Upper lobe of left lung (tissue), 6 donors: ENCODE data around the gene GCGR. TPM values are rescaled to one million over a fixed set of nuclear protein-coding genes. Genes with fewer than 3 reads are reported as not detected.

ENCODE experiments used
- ATAC-seq, 2 donors: fragments of 200-7000 bp; cut with Tn5 transposase; one replicate each; pipeline ENCODE4 v1.9.1; 2022; ENCODE audit warnings: mild to moderate bottlenecking in 2 of 2, moderate library complexity in 2 of 2; ENCODE audit not compliant: low FRiP score in 2 of 2
- DNase-seq, 2 donors: peaks; one replicate each; pipeline ENCODE4 v3.0.0-alpha.2; 2019 to 2020
- H3K27ac ChIP-seq, 4 donors: fragments of 200-600 bp; sonication (generic); one replicate each; pipeline ENCODE4 v1.5.1; 2016 to 2019
- H3K27me3 ChIP-seq, 4 donors: fragments of 200-600 bp; sonication (generic); one replicate each; pipeline ENCODE4 v1.5.1; 2017 to 2019
- H3K36me3 ChIP-seq, 4 donors: fragments of 200-600 bp; sonication (generic); one replicate each; pipeline ENCODE4 v1.5.1; 2016 to 2019
- H3K4me1 ChIP-seq, 4 donors: fragments of 200-600 bp; sonication (generic); one replicate each; pipeline ENCODE4 v1.5.1; 2018 to 2019
- H3K4me3 ChIP-seq, 4 donors: fragments of 200-600 bp; sonication (generic); one replicate each; pipeline ENCODE4 v1.5.1; 2017 to 2019; ENCODE audit warnings: mild to moderate bottlenecking in 2 of 4, moderate library complexity in 1 of 4
- H3K9me3 ChIP-seq, 4 donors: fragments of 200-600 bp; sonication (generic); one replicate each; pipeline ENCODE4 v1.5.1; 2018 to 2019
- CTCF ChIP-seq, 6 experiments: fragments of 450-650 bp in 4 of 6; fragments of 200-600 bp in 2 of 6; sonication (generic) in 2 of 6; IDR thresholded peaks; one replicate each; pipeline ENCODE4 v1.5.1; 2016 to 2019; ENCODE audit warnings: antibody characterized with exemption in 6 of 6
- EP300 ChIP-seq, 4 donors: sonication (generic); formaldehyde crosslinking; IDR thresholded peaks; one replicate each; pipeline ENCODE4 v1.5.1; 2017; ENCODE audit warnings: antibody characterized with exemption in 4 of 4, control low read depth in 2 of 4
- POLR2A ChIP-seq, 4 donors: fragments of 450-650 bp; IDR thresholded peaks; one replicate each; pipeline ENCODE4 v1.5.1; 2016 to 2017; ENCODE audit warnings: antibody characterized with exemption in 4 of 4, mild to moderate bottlenecking in 2 of 4
- POLR2AphosphoS5 ChIP-seq, 2 donors: sonication (generic); formaldehyde crosslinking; IDR thresholded peaks; one replicate each; pipeline ENCODE4 v1.5.1; 2017; ENCODE audit warnings: antibody characterized with exemption in 2 of 2
- WGBS, 2 donors: methylation state at CpG; one replicate each; pipeline ENCODE4 v1.1.5; 2017 to 2018; 5-methylcytosine and 5-hydroxymethylcytosine counted together
- total RNA-seq, 6 donors: library from RNA; depleted of rRNA in 4 of 6; stranded (reverse); fragments of >200 nt in 4 of 6; gene quantifications; one replicate each; pipeline versions ENCODE4 v1.1.0 to v1.2.1, GENCODE V29; 2016 to 2021
- donor health status: DM: no; HTN: no; CAD: no; lungs with moderate emphysema.
- donor health status: DM: no; HTN: yes; CAD: no; lungs with severe emphysema.

Gene GCGR
- total RNA-seq, 6 donors from 2014 or later = 11.1 TPM; not detected in 5

- H3K27me3 ChIP-seq = no peaks in the 10 kb centered on the region
- 17 to 24% methylated on average over 17 to 18 of the region's 18 CpGs for WGBS, 2 donors
Observed at GRCh38 chr17:81831957-81832607, 28.1 kb downstream of the GCGR start.

DNA sequence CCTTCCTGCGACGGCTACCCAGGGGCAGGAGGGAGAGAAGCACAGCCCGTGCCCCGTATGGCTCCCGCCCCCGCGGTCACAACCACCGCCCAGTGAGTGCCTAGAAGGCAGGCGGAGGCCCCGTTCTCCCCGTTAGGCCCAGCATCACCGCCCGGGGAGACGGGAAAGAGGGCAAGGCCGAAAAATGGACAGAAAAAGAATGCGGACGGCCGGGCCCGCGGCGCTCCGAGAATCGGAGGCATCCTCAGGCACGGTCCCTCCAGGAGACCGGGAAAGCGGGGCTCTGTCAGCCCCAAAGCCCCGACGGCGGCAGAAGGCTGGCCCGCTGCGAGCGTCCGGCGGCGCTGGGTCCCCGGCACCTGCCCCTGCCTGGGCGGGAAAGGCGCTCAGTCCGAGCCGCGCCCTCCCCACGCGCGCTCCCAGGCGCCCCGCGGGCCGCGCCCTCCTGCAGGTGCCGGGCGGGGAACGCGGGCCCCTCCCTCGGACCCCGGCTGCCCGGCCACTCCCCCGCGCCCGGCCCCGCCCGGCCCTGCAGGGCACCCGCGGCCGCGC lies 28.7 kb downstream of the GCGR start:
- Histone ChIP-seq H3K4me3 (peak overlapping the region; percentile 86 to 97 (median 92)), H3K9me3 (no peaks in the 10 kb centered on the region), H3K27ac (peak overlapping the region; percentile 90 to 96 (median 92)), H3K36me3 (no peaks in the 10 kb centered on the region), H3K27me3 (no peaks in the 10 kb centered on the region), H3K4me1 (peaks cover 21 to 55% (median 32%) of the 10 kb centered on the region in 4 donors)
- 2 to 3% methylated on average over 7 to 16 of the region's 65 CpGs for WGBS, 2 donors
- DNase-seq = peak in 1 of 2 donors; percentile 48
- TF ChIP-seq CTCF (IDR thresholded peaks at IDR 0.05) = no peak
- TF ChIP-seq POLR2A (IDR thresholded peaks at IDR 0.05) = no peak
- no peak for TF ChIP-seq EP300 (IDR thresholded peaks at IDR 0.05)
- ATAC-seq = peak; percentile 5 to 47

More at GRCh38 chr17:81831957-81832607, 28.1 kb downstream of the GCGR start:
- DNase-seq (peak in 1 of 2 donors; percentile 62), ATAC-seq (peak; percentile 27 to 54)
- Histone ChIP-seq H3K27ac (peak overlapping the region; percentile 90 to 96 (median 92)), H3K4me1 (peaks cover 21 to 55% (median 32%) of the 10 kb centered on the region in 4 donors), H3K9me3 (no peaks in the 10 kb centered on the region), H3K4me3 (peak overlapping the region; percentile 86 to 97 (median 92)), H3K36me3 (no peaks in the 10 kb centered on the region)
- TF ChIP-seq POLR2AphosphoS5 (IDR thresholded peaks at IDR 0.05) (peak in 1 of 2 donors; percentile 17), EP300 (IDR thresholded peaks at IDR 0.05) (no peak), POLR2A (IDR thresholded peaks at IDR 0.05) (no peak)

DNA sequence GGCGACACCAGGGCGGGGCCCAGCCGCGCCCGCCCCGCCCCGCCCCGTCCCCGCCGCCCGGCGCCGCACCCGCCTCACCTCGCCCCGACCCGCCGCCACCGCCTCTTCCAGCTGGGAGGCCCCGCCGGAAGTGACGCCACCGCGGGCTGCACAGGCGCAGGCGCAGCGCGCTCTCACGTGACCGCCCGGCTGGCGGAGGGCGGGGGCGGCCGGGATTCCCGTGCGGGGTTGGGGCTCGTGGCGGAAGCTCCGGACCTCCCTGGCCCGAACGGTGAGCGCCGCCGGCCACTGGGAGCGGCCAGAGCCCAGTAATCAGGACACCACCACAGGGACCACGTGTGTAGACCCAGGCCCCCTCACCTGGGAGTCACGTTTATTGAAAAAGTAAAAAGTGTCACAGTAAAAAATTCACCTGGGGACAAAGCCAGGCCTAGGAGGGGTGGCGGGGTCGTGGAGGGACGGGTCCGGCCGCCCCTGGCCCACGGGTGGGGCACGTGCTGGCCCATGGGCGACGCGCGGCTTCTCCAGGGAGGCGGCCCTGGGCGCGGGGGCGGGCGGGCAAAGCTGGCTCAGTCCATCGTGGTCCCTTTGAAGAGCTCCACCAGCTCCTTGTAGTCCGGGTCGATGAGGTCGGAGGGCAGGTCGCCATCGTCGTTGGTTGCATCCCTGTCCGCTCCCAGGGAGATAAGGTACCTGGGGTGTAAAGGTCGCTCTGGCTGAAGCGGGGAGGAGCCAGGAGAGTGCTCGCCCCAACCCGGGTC lies 29.4 kb downstream of the GCGR start, which contains the start of gene MCRIP1:
Gene MCRIP1, minus strand, starts transcription at position 132 of the 761 bp plus-strand sequence. CDS start 8,785 bp downstream, outside the sequence.
- Histone ChIP-seq H3K4me1 (peaks cover 21 to 50% (median 31%) of the 10 kb centered on the region in 4 donors), H3K27ac (peak within 1 kb of the TSS; percentile 91 to 96 (median 92)), H3K36me3 (no peaks in the 10 kb centered on the region), H3K9me3 (no peaks in the 10 kb centered on the region), H3K27me3 (no peaks in the 10 kb centered on the region), H3K4me3 (peak within 1 kb of the TSS; percentile 86 to 97 (median 92))
- peak; percentile 84 to 94 for ATAC-seq
- WGBS, 2 donors = 4 to 10% methylated on average over 9 to 50 of the region's 76 CpGs
- peak; percentile 95 for TF ChIP-seq POLR2AphosphoS5 (IDR thresholded peaks at IDR 0.05)
- TF ChIP-seq POLR2A (IDR thresholded peaks at IDR 0.05) = peak in 3 of 4 donors; percentile 15 to 96 (median 87)
- peak in 1 of 6 experiments; percentile 18 for TF ChIP-seq CTCF (IDR thresholded peaks at IDR 0.05)
- TF ChIP-seq EP300 (IDR thresholded peaks at IDR 0.05) = peak in 1 of 4 donors; percentile 66
- peak; percentile 96 to 100 for DNase-seq

DNA sequence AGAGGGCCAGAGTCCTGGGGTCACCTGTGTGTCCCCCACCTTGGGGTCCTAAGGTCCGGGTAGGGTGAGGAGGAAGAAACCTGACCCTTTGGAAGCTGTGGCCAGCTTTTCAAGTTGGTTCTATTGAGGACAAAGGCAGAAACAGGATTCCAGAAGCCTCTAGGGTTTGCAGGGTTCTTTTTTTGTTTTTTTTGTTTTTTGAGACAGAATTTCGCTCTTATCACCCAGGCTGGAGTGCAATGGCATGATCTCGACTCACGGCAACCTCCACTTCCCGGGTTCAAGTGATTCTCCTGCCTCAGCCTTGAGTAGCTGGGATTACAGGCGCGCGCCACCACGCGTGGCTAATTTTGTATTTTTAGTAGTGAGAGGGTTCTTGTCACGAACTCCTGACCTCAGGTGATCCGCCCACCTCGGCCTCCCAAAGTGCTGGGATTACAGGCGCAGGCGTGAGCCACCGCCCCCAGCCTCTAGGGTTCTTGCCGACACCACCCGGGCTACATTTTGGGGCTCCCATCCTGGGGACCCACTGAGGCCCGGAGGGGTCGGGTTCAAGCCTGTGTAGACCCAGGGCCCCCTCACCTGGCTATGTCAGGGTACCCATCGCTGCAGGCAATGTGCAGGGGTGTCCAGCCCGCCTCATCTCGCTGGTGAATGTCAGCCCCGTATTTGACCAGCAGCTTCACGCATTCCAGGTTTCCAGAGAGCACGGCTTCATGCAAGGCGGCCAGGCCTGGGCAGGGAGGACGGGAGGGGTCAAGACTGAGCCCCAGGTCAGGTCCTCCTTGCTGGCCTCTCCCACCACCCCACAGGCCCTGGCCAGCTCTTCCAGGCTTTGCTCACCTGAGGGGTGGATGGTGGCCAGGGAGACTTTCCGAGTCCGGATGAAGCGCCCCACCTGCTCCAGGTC lies 30.2 kb downstream of the GCGR start:
- Histone ChIP-seq H3K27ac (peak overlapping the region; percentile 91 to 96 (median 92)), H3K27me3 (no peaks in the 10 kb centered on the region), H3K36me3 (no peaks in the 10 kb centered on the region), H3K9me3 (no peaks in the 10 kb centered on the region), H3K4me3 (peak overlapping the region in 3 of 4 donors; percentile 86 to 97 (median 88)), H3K4me1 (peaks cover 18 to 41% (median 26%) of the 10 kb centered on the region in 4 donors)
- DNase-seq (no peak), ATAC-seq (no peak)
- 79 to 86% methylated on average over 20 to 31 of the region's 31 CpGs for WGBS, 2 donors
- TF ChIP-seq EP300 (IDR thresholded peaks at IDR 0.05) = no peak
- TF ChIP-seq CTCF (IDR thresholded peaks at IDR 0.05) = no peak
- TF ChIP-seq POLR2AphosphoS5 (IDR thresholded peaks at IDR 0.05) = no peak
- no peak for TF ChIP-seq POLR2A (IDR thresholded peaks at IDR 0.05)
